Measurements from ENCODE around the gene PPT1. TPM values are rescaled to one million over a fixed set of nuclear protein-coding genes. Genes with fewer than 3 reads are reported as not detected.

PPT1 gene
- total RNA-seq, 1 donor from 2014 or later = 58.7 TPM

DNA sequence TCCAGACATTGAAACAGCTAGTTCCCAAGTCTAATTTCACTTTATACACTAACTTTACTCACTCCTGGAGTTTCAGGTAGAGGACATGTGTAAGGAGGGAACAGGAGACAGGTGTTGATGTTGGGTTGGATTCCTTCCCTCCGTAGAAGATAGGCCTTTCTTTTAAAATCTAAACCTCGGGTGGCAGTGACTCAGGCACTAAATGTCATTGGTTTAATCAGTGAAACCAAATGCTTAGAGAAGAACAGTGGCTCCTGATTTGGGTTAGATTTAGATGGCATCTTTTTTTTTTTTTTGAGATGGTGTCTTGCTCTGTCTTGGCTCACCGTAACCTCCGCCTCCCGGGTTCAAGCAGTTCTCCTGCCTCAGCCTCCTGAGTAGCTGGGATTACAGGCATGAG lies 49.3 kb downstream of the PPT1 start:
- intact Hi-C loops (cut with DNase I) = no loop called here
- no peak overlapping the region for H3K4me3 ChIP-seq
- TF ChIP-seq POLR2A (IDR thresholded peaks at IDR 0.05) (no peak), POLR2AphosphoS5 (IDR thresholded peaks at IDR 0.05; ENCODE audit: insufficient read depth in 1 of 2, low read depth in 1 of 2) (no peak)
- TF ChIP-seq, protein P1, sequence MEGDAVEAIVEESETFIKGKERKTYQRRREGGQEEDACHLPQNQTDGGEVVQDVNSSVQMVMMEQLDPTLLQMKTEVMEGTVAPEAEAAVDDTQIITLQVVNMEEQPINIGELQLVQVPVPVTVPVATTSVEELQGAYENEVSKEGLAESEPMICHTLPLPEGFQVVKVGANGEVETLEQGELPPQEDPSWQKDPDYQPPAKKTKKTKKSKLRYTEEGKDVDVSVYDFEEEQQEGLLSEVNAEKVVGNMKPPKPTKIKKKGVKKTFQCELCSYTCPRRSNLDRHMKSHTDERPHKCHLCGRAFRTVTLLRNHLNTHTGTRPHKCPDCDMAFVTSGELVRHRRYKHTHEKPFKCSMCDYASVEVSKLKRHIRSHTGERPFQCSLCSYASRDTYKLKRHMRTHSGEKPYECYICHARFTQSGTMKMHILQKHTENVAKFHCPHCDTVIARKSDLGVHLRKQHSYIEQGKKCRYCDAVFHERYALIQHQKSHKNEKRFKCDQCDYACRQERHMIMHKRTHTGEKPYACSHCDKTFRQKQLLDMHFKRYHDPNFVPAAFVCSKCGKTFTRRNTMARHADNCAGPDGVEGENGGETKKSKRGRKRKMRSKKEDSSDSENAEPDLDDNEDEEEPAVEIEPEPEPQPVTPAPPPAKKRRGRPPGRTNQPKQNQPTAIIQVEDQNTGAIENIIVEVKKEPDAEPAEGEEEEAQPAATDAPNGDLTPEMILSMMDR (IDR thresholded peaks at IDR 0.05) = no peak
- H3K27me3 ChIP-seq = no peaks in the 10 kb centered on the region
- H3K4me1 ChIP-seq = peaks cover 68% of the 10 kb centered on the region
- no peak for DNase-seq (ENCODE audit: extremely low spot score in 2 of 2)
- no peaks in the 10 kb centered on the region for H3K9me3 ChIP-seq
- no peak overlapping the region for H3K27ac ChIP-seq
- peaks cover 0 to 7% of the 10 kb centered on the region in 2 donors for H3K36me3 ChIP-seq

DNA sequence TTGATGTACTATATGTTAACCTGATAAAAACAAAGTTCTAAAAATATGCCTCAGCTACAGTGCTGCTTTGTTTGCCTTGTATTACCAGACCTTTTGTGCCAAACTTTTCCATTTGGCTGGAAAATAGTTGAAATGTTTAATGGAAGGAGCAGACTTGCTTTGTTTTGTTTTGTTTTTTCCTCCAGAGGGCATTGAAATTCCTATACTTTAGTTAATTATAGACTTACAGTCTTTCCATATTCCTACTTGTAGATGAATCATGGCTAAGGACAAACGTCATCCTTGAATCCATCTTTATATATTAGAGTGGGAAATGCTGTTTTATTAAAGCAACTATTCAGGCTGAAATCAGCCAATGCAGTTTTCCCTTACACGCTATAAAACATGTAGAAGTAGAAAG lies 49.8 kb downstream of the PPT1 start:
- H3K4me1 ChIP-seq = peaks cover 71% of the 10 kb centered on the region
- no peak overlapping the region for H3K4me3 ChIP-seq
- intact Hi-C loops (cut with DNase I) = no loop called here

DNA sequence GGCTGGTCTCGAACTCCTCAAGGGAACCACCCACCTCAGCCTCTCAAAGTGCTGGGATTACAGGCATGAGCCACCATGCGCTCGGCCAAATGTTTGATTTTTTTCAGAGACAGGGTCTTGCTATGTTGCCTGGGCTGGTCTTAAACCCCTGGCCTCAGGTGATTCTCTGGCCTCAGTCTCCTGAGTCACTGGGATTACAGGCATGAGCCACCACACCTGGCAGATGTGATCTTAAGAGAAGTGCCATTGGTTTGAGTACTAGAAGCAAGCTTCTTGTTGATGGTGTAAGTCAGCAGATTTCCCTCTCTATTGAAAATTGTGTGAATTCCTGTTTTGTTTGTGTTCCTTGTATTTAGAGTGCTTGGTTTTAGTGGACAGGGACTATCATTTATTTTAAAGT lies 51.3 kb downstream of the PPT1 start:
- intact Hi-C loops (cut with DNase I) = no loop called here
- peaks cover 0 to 7% of the 10 kb centered on the region in 2 donors for H3K36me3 ChIP-seq
- no peaks in the 10 kb centered on the region for H3K9me3 ChIP-seq
- H3K27me3 ChIP-seq = no peaks in the 10 kb centered on the region
- H3K4me3 ChIP-seq = no peak overlapping the region
- H3K4me1 ChIP-seq = peaks cover 76% of the 10 kb centered on the region
- no peak for DNase-seq (ENCODE audit: extremely low spot score in 2 of 2)
- no peak overlapping the region for H3K27ac ChIP-seq
- TF ChIP-seq POLR2AphosphoS5 (IDR thresholded peaks at IDR 0.05; ENCODE audit: insufficient read depth in 1 of 2, low read depth in 1 of 2) (no peak), POLR2A (IDR thresholded peaks at IDR 0.05) (no peak)
- TF ChIP-seq, protein P1 (IDR thresholded peaks at IDR 0.05) = no peak

More for the DNA sequence above, 49.8 kb downstream of the PPT1 start:
- TF ChIP-seq POLR2AphosphoS5 (IDR thresholded peaks at IDR 0.05; ENCODE audit: insufficient read depth in 1 of 2, low read depth in 1 of 2) = no peak
- Histone ChIP-seq H3K27ac (no peak overlapping the region), H3K36me3 (peaks cover 0 to 7% of the 10 kb centered on the region in 2 donors), H3K27me3 (no peaks in the 10 kb centered on the region), H3K9me3 (no peaks in the 10 kb centered on the region)
- DNase-seq (ENCODE audit: extremely low spot score in 2 of 2) = no peak

DNA sequence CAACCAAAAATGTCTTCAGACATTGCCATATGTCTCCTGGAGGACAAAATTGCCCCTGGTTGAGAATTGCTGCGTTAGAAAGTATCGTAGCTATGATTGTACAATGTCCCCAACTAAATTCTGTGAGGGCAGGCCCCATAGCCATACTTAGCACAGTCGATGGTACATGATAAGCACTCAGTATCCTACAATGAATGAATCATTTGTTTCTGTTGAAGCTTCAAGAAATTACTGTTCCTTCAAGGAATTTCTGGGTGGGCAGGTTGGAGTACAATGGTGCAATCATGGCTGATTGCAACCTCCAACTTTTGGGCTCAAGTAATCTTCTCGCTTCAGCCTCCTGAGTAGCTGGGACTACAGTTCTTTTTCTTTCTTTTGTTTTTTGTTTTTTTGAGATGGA lies 51.9 kb downstream of the PPT1 start:
- peaks cover 71% of the 10 kb centered on the region for H3K4me1 ChIP-seq
- TF ChIP-seq POLR2AphosphoS5 (IDR thresholded peaks at IDR 0.05; ENCODE audit: insufficient read depth in 1 of 2, low read depth in 1 of 2) (no peak), POLR2A (IDR thresholded peaks at IDR 0.05) (no peak)
- TF ChIP-seq, protein P1 (IDR thresholded peaks at IDR 0.05) = no peak
- intact Hi-C loops (cut with DNase I) = no loop called here
- no peak overlapping the region for H3K27ac ChIP-seq
- H3K4me3 ChIP-seq = no peak overlapping the region
- DNase-seq (ENCODE audit: extremely low spot score in 2 of 2) = no peak
- no peaks in the 10 kb centered on the region for H3K27me3 ChIP-seq
- no peaks in the 10 kb centered on the region for H3K9me3 ChIP-seq
- H3K36me3 ChIP-seq = peaks cover 0 to 7% of the 10 kb centered on the region in 2 donors

DNA sequence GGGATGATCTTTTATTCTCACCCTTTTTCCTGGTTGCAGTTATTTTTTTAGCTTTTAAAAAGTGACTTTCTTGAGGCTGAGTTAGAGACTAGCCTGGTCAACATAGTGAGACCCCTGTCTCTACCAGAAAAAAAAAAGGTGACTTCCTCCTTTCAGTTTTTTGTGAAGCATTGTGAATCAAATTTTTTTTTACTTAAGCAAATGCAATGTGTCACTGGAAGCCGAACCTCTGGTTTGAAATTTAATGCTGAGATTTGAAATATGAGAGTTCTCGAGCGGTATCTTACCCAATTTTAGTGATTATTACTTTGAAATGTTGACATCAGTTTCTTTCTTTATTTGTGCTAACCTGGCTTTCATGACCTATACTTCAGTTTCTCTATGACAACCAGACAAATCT lies 52.9 kb downstream of the PPT1 start:
- no peak overlapping the region for H3K27ac ChIP-seq
- H3K4me3 ChIP-seq = no peak overlapping the region
- no peaks in the 10 kb centered on the region for H3K9me3 ChIP-seq
- H3K36me3 ChIP-seq = peaks cover 0 to 7% of the 10 kb centered on the region in 2 donors
- no peak for TF ChIP-seq POLR2AphosphoS5 (IDR thresholded peaks at IDR 0.05; ENCODE audit: insufficient read depth in 1 of 2, low read depth in 1 of 2)
- TF ChIP-seq, protein P1 (IDR thresholded peaks at IDR 0.05) = no peak
- H3K27me3 ChIP-seq = no peaks in the 10 kb centered on the region
- no peak for DNase-seq (ENCODE audit: extremely low spot score in 2 of 2)
- peaks cover 70% of the 10 kb centered on the region for H3K4me1 ChIP-seq
- intact Hi-C loops (cut with DNase I) = no loop called here

Data from vagina (tissue), 2 donors.